CD14-positive monocyte (primary cell): ENCODE results near the gene PIGB. TPM values are rescaled to one million over a fixed set of nuclear protein-coding genes. Genes with fewer than 3 reads are reported as not detected.
A peak's percentile ranks its signal among the peaks of the same experiment; 100 is the strongest.
"Not testable (repeated sequence)": the region's sequence is repeated elsewhere in the genome, so short reads cannot be mapped to it uniquely, and the experiment has no call there.

Source experiments
- DNase-seq, 3 donors: peaks; one replicate each; pipeline ENCODE4 v3.0.0-alpha.2; 2011 to 2022
- H2AFZ ChIP-seq: 2 replicates; pipeline ENCODE4 v1.6.0; 2012; ENCODE audit warnings: mild to moderate bottlenecking, low read depth, low read length, inconsistent platforms; ENCODE audit not compliant: insufficient read depth, poor library complexity, severe bottlenecking
- H3K27ac ChIP-seq, 2 donors: 1 replicate in 1 of 2; 2 replicates in 1 of 2; pipeline ENCODE4 v1.5.1; 2012 to 2013; ENCODE audit warnings: low read length in 2 of 2, control low read depth in 1 of 2, inconsistent platforms in 1 of 2, low read depth in 1 of 2, mild to moderate bottlenecking in 1 of 2
- H3K27me3 ChIP-seq, 2 donors: one replicate each; pipeline versions ENCODE4 v1.6.0 to v1.6.1; 2011 to 2013; ENCODE audit warnings: low read length in 2 of 2; ENCODE audit not compliant: control insufficient read depth in 2 of 2, insufficient read depth in 2 of 2
- H3K36me3 ChIP-seq, 2 donors: replicated peaks in 1 of 2; 1 replicate in 1 of 2; 2 replicates in 1 of 2; pipeline versions ENCODE4 v1.5.1 to v1.6.1; 2012 to 2013; ENCODE audit warnings: low read length in 2 of 2, control low read depth in 1 of 2, inconsistent platforms in 1 of 2, mild to moderate bottlenecking in 1 of 2; ENCODE audit not compliant: insufficient read depth in 2 of 2, control insufficient read depth in 1 of 2
- H3K4me1 ChIP-seq, 2 donors: 1 replicate in 1 of 2; 2 replicates in 1 of 2; pipeline versions ENCODE4 v1.5.1 to v1.6.1; 2012 to 2013; ENCODE audit warnings: low read length in 2 of 2, control low read depth in 1 of 2, inconsistent platforms in 1 of 2, mild to moderate bottlenecking in 1 of 2, moderate library complexity in 1 of 2; ENCODE audit not compliant: insufficient read depth in 2 of 2, control insufficient read depth in 1 of 2
- H3K4me2 ChIP-seq: replicated peaks from 2 replicates; pipeline ENCODE3; 2012; ENCODE audit warnings: low read length, moderate library complexity, mild to moderate bottlenecking; ENCODE audit not compliant: poor library complexity, severe bottlenecking; ENCODE audit errors: extremely low read depth
- H3K4me3 ChIP-seq, 3 experiments: fragments of 200-600 bp in 1 of 3; sonication (generic) in 1 of 3; replicated peaks in 1 of 3; 1 replicate in 2 of 3; 2 replicates in 1 of 3; pipeline ENCODE4 v1.5.1; 2011 to 2013; ENCODE audit warnings: low read length in 3 of 3, mild to moderate bottlenecking in 3 of 3, control low read depth in 2 of 3, low read depth in 2 of 3, inconsistent platforms in 1 of 3, moderate library complexity in 1 of 3
- H3K79me2 ChIP-seq: 2 replicates; pipeline ENCODE4 v1.6.0; 2012; ENCODE audit warnings: mild to moderate bottlenecking, control low read depth, inconsistent platforms, low read length, moderate library complexity; ENCODE audit not compliant: insufficient read depth
- H3K9ac ChIP-seq: 2 replicates; pipeline ENCODE4 v1.6.0; 2017; ENCODE audit warnings: low read length, mild to moderate bottlenecking; ENCODE audit not compliant: insufficient read depth, poor library complexity, severe bottlenecking
- H3K9me3 ChIP-seq, 2 donors: replicated peaks in 1 of 2; 1 replicate in 1 of 2; 2 replicates in 1 of 2; pipeline versions ENCODE4 v1.5.1 to v1.6.1; 2012 to 2013; ENCODE audit warnings: low read length in 2 of 2, control low read depth in 1 of 2; ENCODE audit not compliant: control insufficient read depth in 1 of 2, insufficient read depth in 1 of 2
- H4K20me1 ChIP-seq: 2 replicates; pipeline ENCODE4 v1.6.0; 2012; ENCODE audit warnings: mild to moderate bottlenecking, low read length, control low read depth, moderate library complexity; ENCODE audit not compliant: insufficient read depth
- H3K27ac Mint-ChIP-seq, 7 donors: one replicate each; pipeline ENCODE4 v1.8.0; 2020; ENCODE audit warnings: mild to moderate bottlenecking in 7 of 7, mixed read lengths in 7 of 7, moderate library complexity in 6 of 7, inconsistent platforms in 2 of 7
- H3K27me3 Mint-ChIP-seq, 3 donors: one replicate each; pipeline ENCODE4 v1.8.0; 2021 to 2022; ENCODE audit warnings: low read depth in 3 of 3, mild to moderate bottlenecking in 3 of 3, mixed read lengths in 3 of 3, moderate library complexity in 3 of 3, inconsistent platforms in 1 of 3
- H3K36me3 Mint-ChIP-seq, 2 donors: one replicate each; pipeline ENCODE4 v1.8.0; 2020; ENCODE audit warnings: mixed read lengths in 2 of 2, inconsistent platforms in 1 of 2, mild to moderate bottlenecking in 1 of 2
- H3K4me1 Mint-ChIP-seq: one replicate; pipeline ENCODE4 v1.8.0; 2020; ENCODE audit warnings: mild to moderate bottlenecking, mixed read lengths
- H3K4me3 Mint-ChIP-seq, 2 donors: one replicate each; pipeline ENCODE4 v1.8.0; 2020; ENCODE audit warnings: mild to moderate bottlenecking in 2 of 2, mixed read lengths in 2 of 2, moderate library complexity in 1 of 2
- H3K9me3 Mint-ChIP-seq, 7 donors: one replicate each; pipeline ENCODE4 v1.8.0; 2020 to 2022; ENCODE audit warnings: mixed read lengths in 7 of 7, mild to moderate bottlenecking in 6 of 7, moderate library complexity in 6 of 7, inconsistent platforms in 2 of 7
- WGBS: methylation state at CpG from one replicate; pipeline ENCODE4 v1.1.5; 2013; ENCODE audit warnings: missing lambda C conversion rate; ENCODE audit not compliant: insufficient coverage; 5-methylcytosine and 5-hydroxymethylcytosine counted together
- intact Hi-C, 2 donors: fragments of 100-400 bp; cut with micrococcal nuclease; formaldehyde crosslinking; loops; one replicate each; pipeline versions ENCODE4 v1.15.0 to v1.15.1; 2023
- polyA plus RNA-seq, 3 donors: library from polyadenylated mRNA; depleted of rRNA in 1 of 3; unstranded in 2 of 3; stranded (reverse) in 1 of 3; fragments of 300-500 nt in 2 of 3; fragments of >200 nt in 1 of 3; fragmentation: Illumina TruSeq in 2 of 3; gene quantifications; 1 replicate in 2 of 3; 2 replicates in 1 of 3; pipeline ENCODE4 v1.2.3, GENCODE V29; 2012 to 2021
- TF ChIP-seq, protein P1 (sequence below): fragments of 200-600 bp; IDR thresholded peaks from one replicate; pipeline ENCODE4 v1.8.0; 2022; ENCODE audit warnings: antibody characterized with exemption, mild to moderate bottlenecking

The PIGB gene
- polyA plus RNA-seq, 3 donors, result 15.3 to 16.8 (median 15.8) TPM

DNA sequence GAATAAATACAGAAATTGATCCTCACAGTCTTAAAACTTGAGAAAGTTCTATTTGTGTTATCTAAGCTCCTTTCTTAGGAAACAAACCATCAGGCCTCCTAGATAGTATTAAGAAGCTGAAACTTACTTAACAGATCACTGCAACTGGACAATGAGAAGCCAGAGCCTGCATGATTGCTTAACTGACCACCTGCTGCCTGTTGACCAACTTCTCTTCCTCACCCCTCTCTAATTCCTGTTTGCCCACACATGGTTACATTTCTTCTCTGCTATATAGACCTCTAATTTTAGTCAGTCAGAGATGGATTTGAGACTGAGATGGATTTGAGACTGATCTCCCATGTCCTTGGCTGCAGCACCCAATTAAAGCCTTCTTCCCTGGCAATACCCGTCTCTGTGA, 75.7 kb downstream of the PIGB start:
- Histone ChIP-seq H4K20me1 (peaks cover 37% of the 10 kb centered on the region), H3K36me3 (peaks cover 0 to 27% of the 10 kb centered on the region in 2 donors), H3K27me3 (no peaks in the 10 kb centered on the region), H3K4me2 (peak overlapping the region; percentile 37), H3K9me3 (no peaks in the 10 kb centered on the region), H2AFZ (no peak overlapping the region), H3K4me3 (peak overlapping the region in 1 of 3 experiments; percentile 31), H3K9ac (no peak overlapping the region), H3K79me2 (peaks cover 97% of the 10 kb centered on the region), H3K27ac (peak overlapping the region; percentile 52 to 83), H3K4me1 (peaks cover 37 to 40% of the 10 kb centered on the region in 2 donors)
- peaks cover 23 to 50% of the 10 kb centered on the region in 2 donors for H3K36me3 Mint-ChIP-seq
- H3K27me3 Mint-ChIP-seq, result peaks cover 0 to 1% (median 0%) of the 10 kb centered on the region in 3 donors
- H3K4me3 Mint-ChIP-seq, result peak overlapping the region; percentile 21 to 68
- TF ChIP-seq, protein P1, sequence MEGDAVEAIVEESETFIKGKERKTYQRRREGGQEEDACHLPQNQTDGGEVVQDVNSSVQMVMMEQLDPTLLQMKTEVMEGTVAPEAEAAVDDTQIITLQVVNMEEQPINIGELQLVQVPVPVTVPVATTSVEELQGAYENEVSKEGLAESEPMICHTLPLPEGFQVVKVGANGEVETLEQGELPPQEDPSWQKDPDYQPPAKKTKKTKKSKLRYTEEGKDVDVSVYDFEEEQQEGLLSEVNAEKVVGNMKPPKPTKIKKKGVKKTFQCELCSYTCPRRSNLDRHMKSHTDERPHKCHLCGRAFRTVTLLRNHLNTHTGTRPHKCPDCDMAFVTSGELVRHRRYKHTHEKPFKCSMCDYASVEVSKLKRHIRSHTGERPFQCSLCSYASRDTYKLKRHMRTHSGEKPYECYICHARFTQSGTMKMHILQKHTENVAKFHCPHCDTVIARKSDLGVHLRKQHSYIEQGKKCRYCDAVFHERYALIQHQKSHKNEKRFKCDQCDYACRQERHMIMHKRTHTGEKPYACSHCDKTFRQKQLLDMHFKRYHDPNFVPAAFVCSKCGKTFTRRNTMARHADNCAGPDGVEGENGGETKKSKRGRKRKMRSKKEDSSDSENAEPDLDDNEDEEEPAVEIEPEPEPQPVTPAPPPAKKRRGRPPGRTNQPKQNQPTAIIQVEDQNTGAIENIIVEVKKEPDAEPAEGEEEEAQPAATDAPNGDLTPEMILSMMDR, result no peak
- DNase-seq, result peak; percentile 44 to 76 (median 53)
- H3K27ac Mint-ChIP-seq, result peak overlapping the region; percentile 72 to 92 (median 89)
- intact Hi-C loops, result no loop called here
- H3K4me1 Mint-ChIP-seq, result peaks cover 60% of the 10 kb centered on the region
- H3K9me3 Mint-ChIP-seq, result peaks cover 1 to 8% (median 5%) of the 10 kb centered on the region in 7 donors
- 83% methylated on average over 1 of the region's 1 CpG for WGBS

- H3K9me3 ChIP-seq, result no peaks in the 10 kb centered on the region
- Mint-ChIP-seq H3K4me1 (peaks cover 85% of the 10 kb centered on the region), H3K27ac (no peak overlapping the region), H3K9me3 (peaks cover 1 to 8% (median 5%) of the 10 kb centered on the region in 7 donors), H3K27me3 (peaks cover 0 to 1% (median 0%) of the 10 kb centered on the region in 3 donors), H3K4me3 (no peak overlapping the region), H3K36me3 (peaks cover 23 to 38% of the 10 kb centered on the region in 2 donors)
- WGBS, result 91% methylated on average over 5 of the region's 5 CpGs
- H3K27me3 ChIP-seq, result no peaks in the 10 kb centered on the region
- no peak overlapping the region for H3K27ac ChIP-seq
- peaks cover 56 to 71% of the 10 kb centered on the region in 2 donors for H3K4me1 ChIP-seq
- H3K9ac ChIP-seq, result no peak overlapping the region
- TF ChIP-seq, protein P1, result no peak
- H3K79me2 ChIP-seq, result peaks cover 94% of the 10 kb centered on the region
- peaks cover 13% of the 10 kb centered on the region for H4K20me1 ChIP-seq
- peaks cover 0 to 28% of the 10 kb centered on the region in 2 donors for H3K36me3 ChIP-seq
- H3K4me3 ChIP-seq, result no peak overlapping the region
- no peak for DNase-seq
- no peak overlapping the region for H2AFZ ChIP-seq
- intact Hi-C loops, result no loop called here
- H3K4me2 ChIP-seq, result no peak overlapping the region
Observed at GRCh38 chr15:55398243-55398642, 79.2 kb downstream of the PIGB start.

GRCh38 chr15:55400050-55400449, 81.0 kb downstream of the PIGB start:
- H3K4me1 Mint-ChIP-seq, result peaks cover 84% of the 10 kb centered on the region
- not testable (repeated sequence) for H3K4me3 Mint-ChIP-seq, H3K9me3 Mint-ChIP-seq, H2AFZ ChIP-seq, H4K20me1 ChIP-seq, H3K27me3 Mint-ChIP-seq, H3K4me2 ChIP-seq, DNase-seq, H3K4me3 ChIP-seq, H3K9ac ChIP-seq, H3K9me3 ChIP-seq, H3K27ac ChIP-seq, H3K27me3 ChIP-seq
- H3K36me3 Mint-ChIP-seq, result peaks cover 23 to 33% of the 10 kb centered on the region in 2 donors
- Histone ChIP-seq H3K79me2 (peaks cover 91% of the 10 kb centered on the region), H3K4me1 (peaks cover 52 to 71% of the 10 kb centered on the region in 2 donors), H3K36me3 (peaks cover 0 to 28% of the 10 kb centered on the region in 2 donors)
- H3K27ac Mint-ChIP-seq, result peak overlapping the region in 1 of 7 donors; percentile 55
- WGBS, result 100% methylated on average over 4 of the region's 8 CpGs
- intact Hi-C loops, result loop anchor here in 1 of 2 donors (10.0 kb wide), 2 partner anchors 75 to 175 kb away; no protein-coding TSS in a partner anchor
